ENCODE results near the gene TMEM88. TPM values are rescaled to one million over a fixed set of nuclear protein-coding genes. Genes with fewer than 3 reads are reported as not detected.

The TMEM88 gene
- total and polyA plus RNA-seq, 2 of the 13 experiments (the other 11 are each of a cell fraction or from before 2014, with no cell fraction given), result 0.31 to 0.66 TPM

DNA sequence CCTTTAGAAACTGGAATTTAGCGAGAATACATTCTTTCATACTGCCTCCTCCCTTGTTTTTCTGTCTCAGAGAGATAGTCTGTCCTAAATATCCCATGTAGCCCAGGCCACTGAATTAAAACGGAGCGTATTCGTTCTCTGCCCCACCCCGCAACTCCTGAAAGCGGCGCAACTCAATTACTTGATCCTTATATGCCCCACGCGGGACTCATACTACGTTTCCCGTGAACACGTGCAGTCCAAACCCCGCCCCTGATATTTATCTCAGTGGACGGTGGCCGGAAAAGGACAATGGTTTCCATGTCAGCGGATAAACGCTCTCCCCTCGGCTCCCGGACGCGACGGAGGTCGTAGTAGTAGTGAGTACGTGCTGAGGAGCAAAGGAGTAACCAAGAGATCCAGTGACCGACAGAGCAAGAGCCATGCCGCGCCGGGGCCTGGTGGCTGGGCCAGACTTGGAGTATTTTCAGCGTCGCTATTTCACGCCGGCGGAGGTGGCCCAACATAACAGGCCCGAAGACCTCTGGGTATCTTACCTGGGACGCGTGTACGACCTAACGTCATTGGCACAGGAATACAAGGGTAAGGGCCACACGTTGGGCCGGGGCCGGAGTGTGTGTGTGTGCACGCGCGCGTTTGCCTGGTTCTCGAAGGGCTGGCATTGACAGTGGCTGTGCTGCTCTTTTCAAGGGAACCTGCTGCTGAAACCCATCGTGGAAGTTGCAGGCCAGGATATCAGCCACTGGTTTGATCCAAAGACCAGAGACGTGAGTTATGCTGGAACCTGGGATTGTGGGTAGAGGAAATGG is 3.1 kb downstream of the TMEM88 start, which contains the start of gene CYB5D1 (continued):
- TF ChIP-seq ZNF496 (CRISPR knock-in tag; IDR thresholded peaks at IDR 0.05; ENCODE audit: insufficient replicate concordance) (no peak), ZFYVE20 (CRISPR knock-in tag; IDR thresholded peaks at IDR 0.05; ENCODE audit: borderline replicate concordance, low read depth) (no peak), CBX2 (IDR thresholded peaks at IDR 0.05; ENCODE audit: low read depth, low read length) (no peak), CBX2 (CRISPR knock-in tag; IDR thresholded peaks at IDR 0.05; ENCODE audit: low read depth) (peak; percentile 26; the same call in 1 of the 2 replicates), PAF1 (CRISPR knock-in tag; IDR thresholded peaks at IDR 0.05) (no peak), ZFP90 (CRISPR knock-in tag; IDR thresholded peaks at IDR 0.05; ENCODE audit: borderline replicate concordance) (0 out of 2 replicates have a peak, but pooled peaks have one; percentile 36), ZNF788 (CRISPR knock-in tag; IDR thresholded peaks at IDR 0.05; ENCODE audit: borderline replicate concordance) (peak; percentile 60; the same call in 1 of the 2 replicates), ZNF121 (CRISPR knock-in tag; IDR thresholded peaks at IDR 0.05) (no peak), TAF1 (CRISPR knock-in tag; IDR thresholded peaks at IDR 0.05) (peak; percentile 33), KAT2B (IDR thresholded peaks at IDR 0.05; ENCODE audit: borderline replicate concordance, low read depth, low read length) (no peak), NCOA1 (CRISPR knock-in tag; IDR thresholded peaks at IDR 0.05) (no peak), POLR2AphosphoS2 (IDR thresholded peaks at IDR 0.05; ENCODE audit: low read depth, low read length) (0 out of 2 replicates have a peak, but pooled peaks have one; percentile 14), TRIM24 (CRISPR knock-in tag; IDR thresholded peaks at IDR 0.05) (no peak), CREB1 (IDR thresholded peaks at IDR 0.05) (no peak), CREB1 (CRISPR knock-in tag; IDR thresholded peaks at IDR 0.05) (peak; percentile 60; the same call in 1 of the 2 replicates), ZBTB8A (CRISPR knock-in tag; IDR thresholded peaks at IDR 0.05; ENCODE audit: borderline replicate concordance, low read depth) (no peak), ELF4 (CRISPR knock-in tag; IDR thresholded peaks at IDR 0.05; ENCODE audit: borderline replicate concordance) (peak; percentile 32; the same call in 1 of the 2 replicates), ZNF160 (CRISPR knock-in tag; IDR thresholded peaks at IDR 0.05) (0 out of 2 replicates have a peak, but pooled peaks have one; percentile 26)
- TF ChIP-seq, protein P1, sequence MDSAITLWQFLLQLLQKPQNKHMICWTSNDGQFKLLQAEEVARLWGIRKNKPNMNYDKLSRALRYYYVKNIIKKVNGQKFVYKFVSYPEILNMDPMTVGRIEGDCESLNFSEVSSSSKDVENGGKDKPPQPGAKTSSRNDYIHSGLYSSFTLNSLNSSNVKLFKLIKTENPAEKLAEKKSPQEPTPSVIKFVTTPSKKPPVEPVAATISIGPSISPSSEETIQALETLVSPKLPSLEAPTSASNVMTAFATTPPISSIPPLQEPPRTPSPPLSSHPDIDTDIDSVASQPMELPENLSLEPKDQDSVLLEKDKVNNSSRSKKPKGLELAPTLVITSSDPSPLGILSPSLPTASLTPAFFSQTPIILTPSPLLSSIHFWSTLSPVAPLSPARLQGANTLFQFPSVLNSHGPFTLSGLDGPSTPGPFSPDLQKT (CRISPR knock-in tag; IDR thresholded peaks at IDR 0.05; ENCODE audit: borderline replicate concordance), result no peak
- TF ChIP-seq, protein P2, sequence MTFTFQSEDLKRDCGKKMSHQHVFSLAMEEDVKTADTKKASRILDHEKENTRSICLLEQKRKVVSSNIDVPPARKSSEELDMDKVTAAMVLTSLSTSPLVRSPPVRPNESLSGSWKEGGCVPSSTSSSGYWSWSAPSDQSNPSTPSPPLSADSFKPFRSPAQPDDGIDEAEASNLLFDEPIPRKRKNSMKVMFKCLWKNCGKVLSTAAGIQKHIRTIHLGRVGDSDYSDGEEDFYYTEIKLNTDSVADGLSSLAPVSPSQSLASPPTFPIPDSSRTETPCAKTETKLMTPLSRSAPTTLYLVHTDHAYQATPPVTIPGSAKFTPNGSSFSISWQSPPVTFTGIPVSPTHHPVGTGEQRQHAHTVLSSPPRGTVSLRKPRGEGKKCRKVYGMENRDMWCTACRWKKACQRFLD (CRISPR knock-in tag; IDR thresholded peaks at IDR 0.05; ENCODE audit: borderline replicate concordance), result no peak
- TF ChIP-seq, protein P3, sequence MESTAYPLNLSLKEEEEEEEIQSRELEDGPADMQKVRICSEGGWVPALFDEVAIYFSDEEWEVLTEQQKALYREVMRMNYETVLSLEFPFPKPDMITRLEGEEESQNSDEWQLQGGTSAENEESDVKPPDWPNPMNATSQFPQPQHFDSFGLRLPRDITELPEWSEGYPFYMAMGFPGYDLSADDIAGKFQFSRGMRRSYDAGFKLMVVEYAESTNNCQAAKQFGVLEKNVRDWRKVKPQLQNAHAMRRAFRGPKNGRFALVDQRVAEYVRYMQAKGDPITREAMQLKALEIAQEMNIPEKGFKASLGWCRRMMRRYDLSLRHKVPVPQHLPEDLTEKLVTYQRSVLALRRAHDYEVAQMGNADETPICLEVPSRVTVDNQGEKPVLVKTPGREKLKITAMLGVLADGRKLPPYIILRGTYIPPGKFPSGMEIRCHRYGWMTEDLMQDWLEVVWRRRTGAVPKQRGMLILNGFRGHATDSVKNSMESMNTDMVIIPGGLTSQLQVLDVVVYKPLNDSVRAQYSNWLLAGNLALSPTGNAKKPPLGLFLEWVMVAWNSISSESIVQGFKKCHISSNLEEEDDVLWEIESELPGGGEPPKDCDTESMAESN (CRISPR knock-in tag; conservative IDR thresholded peaks at IDR 0.05), result peak; percentile 34; the same call in 1 of the 2 replicates
- TF ChIP-seq, protein P4, sequence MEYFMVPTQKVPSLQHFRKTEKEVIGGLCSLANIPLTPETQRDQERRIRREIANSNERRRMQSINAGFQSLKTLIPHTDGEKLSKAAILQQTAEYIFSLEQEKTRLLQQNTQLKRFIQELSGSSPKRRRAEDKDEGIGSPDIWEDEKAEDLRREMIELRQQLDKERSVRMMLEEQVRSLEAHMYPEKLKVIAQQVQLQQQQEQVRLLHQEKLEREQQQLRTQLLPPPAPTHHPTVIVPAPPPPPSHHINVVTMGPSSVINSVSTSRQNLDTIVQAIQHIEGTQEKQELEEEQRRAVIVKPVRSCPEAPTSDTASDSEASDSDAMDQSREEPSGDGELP (IDR thresholded peaks at IDR 0.05; ENCODE audit: borderline replicate concordance, low read depth), result peak; percentile 38; the same call in 1 of the 2 replicates
- TF ChIP-seq, protein P5, sequence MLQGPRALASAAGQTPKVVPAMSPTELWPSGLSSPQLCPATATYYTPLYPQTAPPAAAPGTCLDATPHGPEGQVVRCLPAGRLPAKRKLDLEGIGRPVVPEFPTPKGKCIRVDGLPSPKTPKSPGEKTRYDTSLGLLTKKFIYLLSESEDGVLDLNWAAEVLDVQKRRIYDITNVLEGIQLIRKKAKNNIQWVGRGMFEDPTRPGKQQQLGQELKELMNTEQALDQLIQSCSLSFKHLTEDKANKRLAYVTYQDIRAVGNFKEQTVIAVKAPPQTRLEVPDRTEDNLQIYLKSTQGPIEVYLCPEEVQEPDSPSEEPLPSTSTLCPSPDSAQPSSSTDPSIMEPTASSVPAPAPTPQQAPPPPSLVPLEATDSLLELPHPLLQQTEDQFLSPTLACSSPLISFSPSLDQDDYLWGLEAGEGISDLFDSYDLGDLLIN (CRISPR knock-in tag; IDR thresholded peaks at IDR 0.05; ENCODE audit: borderline replicate concordance), result no peak

Data from HepG2 (cell line).